Stimulated activated CD4-positive, alpha-beta T cell treated with anti-CD3 and anti-CD28 coated beads, Interleukin-4, amount 100 ng/mL, for 4 hours (primary cell): ENCODE measurements around the gene RASAL3.
"Not testable (repeated sequence)": the region's sequence is repeated elsewhere in the genome, so short reads cannot be mapped to it uniquely, and the experiment has no call there.

Experiments used
- DNase-seq, 2 experiments: peaks; one replicate each; pipeline ENCODE4 v3.0.0-alpha.2; 2020

RASAL3 gene

DNA sequence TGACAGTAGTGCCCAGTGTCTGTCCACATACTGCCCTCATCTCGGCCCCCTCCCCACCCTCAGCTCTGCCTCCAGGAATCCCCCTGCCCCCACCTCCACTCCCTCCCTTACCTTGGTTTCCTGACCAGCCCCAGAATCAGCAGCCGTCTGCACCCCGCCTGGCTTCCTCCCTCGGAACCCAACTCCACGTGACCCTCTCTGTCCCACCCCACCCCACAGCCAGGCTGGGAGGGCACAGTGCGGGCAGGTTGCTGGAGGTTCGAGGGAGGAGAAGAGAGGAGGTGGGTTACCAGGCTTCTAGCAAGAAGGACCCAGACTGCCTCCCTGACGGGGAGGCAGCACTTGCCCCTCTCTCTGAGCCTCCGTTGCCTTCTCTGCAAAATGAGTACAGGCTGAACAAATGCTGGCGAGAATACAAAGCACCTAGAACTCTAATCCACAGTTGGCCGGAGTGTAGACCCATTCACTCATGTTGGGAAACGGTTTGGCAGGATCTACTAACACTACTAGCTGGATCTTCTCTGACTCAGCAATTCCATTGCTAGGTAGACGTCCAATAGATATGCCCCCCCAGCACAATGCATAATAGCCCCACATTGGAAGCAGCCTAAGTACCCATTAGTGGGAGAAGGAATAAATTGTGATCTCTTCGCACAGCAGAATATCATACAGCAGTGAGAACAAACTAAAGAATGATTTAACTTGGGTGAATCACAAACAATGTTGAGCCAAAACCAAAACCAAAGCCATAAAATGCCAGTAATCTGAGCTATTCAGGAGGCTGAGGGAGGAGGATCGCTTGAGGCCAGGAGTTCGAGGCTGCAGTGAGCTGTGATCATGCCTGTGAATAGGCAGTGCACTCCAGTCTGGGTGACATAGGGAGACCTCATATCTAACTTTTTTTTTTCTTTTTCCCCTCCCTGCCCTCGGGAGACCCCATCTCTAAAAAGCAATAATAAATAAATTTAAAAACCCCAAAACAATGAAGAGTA, at the start of gene RASAL3:
RASAL3 (minus strand) TSS at position 151 of the 992 bp plus-strand sequence. CDS start 186 bp downstream, outside the sequence.
- DNase-seq: peak; percentile 58 to 64

DNA sequence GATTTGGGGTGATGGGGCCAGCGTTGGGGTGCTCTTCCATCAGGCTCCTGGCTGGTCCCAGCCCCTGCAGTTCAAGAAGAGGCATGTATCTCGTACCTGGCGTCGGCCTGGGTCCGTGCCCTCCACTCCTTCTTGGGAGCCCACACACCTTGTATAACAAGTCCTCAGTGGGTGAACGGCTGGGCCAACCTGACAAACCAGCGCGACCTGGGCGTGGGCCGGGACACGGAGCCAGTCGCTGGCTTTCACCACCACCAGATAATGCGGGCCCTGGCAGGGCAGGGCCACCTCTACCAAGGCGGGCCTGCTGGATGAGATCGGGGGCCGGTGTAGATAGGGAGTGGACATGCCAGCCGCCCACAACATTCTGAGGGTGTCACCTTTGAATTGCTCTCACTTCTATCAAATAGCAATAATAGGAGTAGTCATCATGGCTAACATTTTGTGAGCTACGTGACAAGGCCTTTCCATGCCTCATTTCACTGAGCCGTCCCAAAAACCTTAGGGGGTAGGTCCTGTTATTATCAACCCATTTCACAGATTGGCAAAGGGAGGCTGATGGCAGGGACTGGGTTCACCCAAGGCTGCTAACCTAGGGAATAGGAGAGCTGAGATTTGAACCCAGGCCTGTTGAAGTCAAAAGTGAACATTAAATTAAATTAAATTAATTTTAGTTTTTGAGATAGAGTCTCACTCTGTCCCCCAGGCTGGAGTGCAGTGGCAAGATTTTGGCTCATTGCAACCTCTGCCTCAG, 47.5 kb upstream of the RASAL3 start:
- no peak for DNase-seq

DNA sequence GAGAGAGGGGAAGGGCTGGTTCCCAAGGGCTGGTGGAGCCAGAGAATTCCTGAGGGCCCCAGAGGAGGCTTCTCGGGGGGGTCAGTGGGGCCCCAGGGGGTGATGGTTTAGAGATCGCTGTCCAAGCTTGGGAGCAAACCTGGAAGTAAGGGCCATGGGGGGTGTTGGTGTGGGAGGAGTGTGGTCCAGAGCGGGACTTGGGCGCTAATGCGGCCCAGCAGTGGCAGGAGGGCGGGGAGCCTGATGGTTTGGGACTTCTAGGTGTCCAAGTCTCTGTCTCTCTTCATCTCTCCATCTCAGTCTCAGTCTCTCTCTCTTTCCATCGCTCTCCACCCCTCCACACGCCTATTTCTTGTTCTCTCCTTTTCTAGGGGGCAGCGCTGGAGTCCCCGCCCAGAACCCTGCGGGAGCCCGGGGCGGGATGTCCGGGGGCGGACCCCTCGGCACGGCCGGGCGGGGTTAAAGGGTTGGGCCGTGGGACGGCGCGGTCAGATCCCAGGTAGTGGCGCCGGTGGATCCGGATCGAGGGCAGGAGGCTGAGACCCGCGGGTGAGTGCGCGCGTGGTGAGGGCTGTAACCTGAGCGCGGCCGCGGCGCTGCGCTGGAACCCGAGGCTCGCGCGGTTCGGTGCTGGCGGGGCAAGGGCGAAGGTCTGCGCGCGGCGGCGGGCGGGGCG, 43.8 kb upstream of the RASAL3 start, which contains the start of gene CYP4F22:
CYP4F22 (plus strand) TSS at position 491 of the 676 bp plus-strand sequence. CDS start 16,812 bp downstream, outside the sequence.
- DNase-seq: peak; percentile 1 to 18

DNA sequence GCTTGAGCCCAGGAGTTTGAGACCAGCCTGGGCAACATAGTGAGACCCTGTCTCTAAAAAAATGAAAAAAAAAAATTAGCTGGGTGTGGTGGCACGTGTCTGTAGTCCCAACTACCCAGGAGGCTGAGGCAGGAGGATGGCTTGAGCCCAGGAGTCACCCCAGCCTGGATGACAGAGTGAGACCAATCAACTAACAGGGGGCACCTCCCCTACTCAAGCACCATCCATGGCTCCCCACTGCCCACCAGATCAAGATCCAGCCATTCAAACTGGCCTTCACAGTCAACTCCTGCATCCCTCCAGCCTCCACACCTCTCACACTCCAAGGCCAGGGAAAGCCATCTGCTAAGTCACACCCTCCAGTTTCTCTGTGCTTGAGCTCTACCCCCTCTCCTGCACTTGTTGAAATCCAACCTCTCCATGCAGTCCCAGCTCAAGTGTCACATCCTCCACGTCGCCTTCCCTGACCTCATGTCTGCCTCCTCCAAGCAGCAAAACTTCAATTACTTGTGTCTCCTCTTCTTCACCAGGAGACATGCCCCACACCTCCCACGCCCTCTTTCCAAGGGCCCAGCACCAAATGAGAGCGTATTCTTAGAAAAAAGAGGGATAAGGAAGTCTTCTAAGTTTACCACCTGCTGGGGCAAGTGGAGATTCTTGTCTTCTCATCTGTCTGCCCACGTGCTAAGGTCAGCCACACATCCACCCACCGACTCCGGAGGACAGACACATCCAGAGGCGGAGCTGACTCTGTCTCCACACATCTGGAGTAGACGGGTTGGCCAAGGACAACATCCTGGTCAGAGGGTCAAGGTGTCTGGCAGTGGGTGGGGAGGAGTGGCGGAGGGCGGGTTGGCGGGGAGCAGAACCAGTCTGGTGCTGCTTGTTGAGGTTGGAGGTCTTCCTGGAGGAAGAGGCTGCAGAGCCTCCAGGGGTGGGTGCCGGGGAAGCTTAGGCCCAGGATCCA, 43.0 kb upstream of the RASAL3 start:
- no peak for DNase-seq

DNA sequence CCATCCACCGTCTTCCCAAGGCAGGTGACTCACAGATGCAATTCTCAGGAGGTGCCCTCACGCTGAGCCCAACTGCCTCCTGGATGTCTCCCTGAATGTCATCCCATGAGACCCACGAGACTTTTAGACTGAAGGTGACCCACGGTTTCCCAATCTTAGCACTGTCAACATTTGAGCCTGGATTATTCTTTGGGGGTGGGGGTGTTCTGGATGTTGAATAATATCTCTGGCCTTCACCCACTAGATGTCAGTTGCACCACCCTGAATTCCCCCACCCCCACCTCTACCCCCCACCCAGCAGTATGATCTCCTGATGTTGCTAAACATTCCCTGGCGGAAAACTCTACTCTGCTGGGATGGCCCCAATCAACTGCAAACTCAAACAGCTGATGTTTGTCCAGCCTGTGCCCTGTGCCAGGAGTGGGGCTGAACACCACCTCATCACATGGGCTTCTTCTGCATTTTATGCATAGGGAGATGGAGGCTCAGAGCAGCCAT, 41.8 kb upstream of the RASAL3 start:
- DNase-seq: no peak

DNA sequence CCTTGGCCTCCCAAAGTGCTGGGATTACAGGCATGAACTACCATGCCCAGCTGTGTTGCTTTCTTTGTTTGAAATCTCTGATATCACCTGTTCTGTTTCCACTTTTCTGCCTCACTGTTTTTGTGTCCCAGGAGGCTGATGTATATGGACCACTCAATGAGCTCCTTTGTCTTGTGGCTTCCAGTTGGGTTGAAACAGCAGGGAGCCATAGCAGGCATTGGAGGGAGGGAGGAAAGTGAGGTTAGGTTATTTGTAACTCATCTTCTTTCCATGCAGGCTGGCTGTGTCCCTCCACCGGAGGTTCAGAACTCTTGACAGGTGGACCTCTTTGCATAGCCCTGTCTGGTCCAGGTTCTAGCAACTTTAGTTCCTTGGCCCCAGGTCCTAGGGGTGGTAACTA, 37.9 kb upstream of the RASAL3 start:
- DNase-seq: no peak

DNA sequence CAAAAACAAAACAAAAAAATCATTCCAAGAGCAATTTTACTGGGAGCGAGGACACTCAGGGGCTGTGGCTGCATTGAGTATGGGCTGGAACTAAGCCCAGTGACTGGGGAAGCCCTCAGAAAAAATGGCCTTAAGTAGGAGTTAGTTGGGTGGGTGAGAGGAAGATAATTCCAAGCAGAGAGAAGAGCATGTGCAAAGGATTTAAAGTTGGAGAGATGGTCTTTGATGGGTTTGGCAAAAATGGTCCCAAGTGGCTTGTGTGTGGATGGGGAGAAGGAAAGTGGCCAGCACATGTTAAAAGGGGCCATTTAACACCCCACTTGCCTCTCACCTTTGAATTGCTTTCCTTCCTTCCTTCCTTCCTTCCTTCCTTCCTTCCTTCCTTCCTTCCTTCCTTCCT, 37.3 kb upstream of the RASAL3 start:
- DNase-seq: no peak

DNA sequence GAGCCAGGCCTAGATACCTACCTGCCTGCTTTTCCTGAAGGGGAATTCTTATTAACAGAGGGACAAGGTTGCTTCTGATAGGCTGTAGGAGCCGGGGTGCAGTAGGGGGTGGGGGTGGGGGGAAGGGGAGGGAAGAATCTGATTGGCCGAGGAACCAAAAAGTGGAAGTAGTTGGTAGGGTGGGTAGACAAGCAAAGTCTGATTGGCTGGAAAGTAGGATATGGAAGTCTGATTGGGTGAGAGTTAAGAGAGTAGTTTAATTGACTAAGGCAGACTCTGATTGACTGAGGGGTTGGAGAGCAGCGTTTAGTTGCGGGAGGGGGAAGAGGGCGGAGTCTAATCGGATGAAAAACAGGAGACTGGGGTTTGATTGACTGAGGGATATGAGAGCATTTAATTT, 34.6 kb upstream of the RASAL3 start:
- no peak for DNase-seq

DNA sequence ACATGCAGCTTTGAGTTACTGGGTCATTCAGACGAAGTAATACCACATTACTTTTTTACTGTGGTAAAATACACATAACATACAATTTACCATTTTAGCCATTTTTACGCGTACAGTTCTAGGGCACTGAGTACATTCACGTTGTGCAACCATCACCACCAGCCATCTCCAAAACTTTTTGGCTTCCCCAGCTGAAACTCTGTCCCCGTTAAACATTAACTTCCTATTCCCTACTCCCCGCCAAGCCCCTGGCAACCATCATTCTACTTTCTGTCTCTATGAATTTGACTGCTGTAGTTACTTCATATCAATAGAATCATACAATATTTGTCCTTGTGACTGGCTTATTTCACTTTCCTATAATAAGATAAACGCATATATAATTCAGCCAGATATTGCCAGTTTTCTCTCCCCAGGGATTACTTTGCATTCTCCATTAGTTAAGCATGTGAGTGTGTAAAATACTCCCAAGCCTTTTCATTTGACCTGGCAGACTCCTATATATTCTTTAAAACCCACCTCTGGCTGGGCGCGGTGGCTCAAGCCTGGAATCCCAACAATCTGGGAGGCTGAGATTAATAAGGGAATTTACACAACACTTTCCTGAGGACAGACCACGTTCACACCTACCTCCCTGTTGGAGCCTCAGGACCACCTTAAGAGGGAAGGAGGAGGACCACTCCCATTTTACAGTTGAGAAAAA, 34.0 kb upstream of the RASAL3 start:
- DNase-seq: no peak

DNA sequence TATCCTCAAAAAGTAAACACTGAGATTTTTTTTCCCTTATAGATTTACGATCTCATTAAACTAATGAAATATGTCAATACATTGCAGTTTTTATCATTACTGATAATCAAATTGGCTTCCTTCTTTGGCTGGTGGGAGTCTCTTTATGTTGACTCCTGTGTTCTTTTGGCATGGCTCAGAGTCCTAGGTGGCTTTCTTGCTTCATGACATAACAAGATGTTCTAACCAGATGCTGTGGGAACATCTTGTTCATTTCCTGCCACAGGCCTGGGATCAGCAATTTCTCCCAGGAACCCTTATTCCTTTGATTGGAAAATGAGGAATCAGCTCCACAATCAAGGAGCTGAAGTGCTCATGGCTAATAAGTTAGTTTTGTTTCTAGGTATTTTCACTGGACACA, 30.8 kb upstream of the RASAL3 start:
- no peak for DNase-seq

DNA sequence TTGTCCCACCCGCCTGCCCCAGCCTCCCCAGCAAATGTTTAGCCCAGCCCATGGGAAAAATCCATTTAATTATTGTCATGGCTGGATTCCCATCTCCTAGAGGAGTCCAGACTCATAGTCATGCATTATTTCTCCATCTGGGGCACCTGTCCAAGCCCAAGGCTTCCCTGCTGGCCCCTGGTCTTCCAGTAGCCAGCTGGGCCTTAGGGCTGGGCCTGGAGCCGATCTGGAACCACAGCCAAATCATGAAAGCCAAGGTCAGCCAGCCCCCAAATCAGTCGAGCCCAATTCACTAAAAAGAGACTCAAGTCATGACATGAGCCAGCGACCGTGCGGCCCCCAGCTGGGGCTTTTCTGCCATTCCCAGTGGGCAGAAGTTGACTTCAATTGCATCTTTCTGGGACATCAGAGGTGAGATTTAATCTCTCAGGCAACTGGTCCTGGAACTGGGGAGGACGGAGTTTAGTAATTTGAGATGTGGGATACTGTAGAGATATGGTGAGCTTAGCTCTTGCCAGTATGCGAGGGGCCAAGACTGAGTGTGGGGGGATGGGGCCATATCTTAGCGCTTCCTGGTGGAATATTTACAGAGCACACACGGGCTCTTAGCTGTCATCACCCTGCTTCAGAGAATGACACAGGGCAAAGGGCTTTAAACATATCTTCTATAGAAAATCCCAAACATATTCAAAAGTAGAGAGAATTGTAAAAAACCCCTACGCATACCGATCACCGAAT, 24.3 kb upstream of the RASAL3 start:
- DNase-seq: no peak

DNA sequence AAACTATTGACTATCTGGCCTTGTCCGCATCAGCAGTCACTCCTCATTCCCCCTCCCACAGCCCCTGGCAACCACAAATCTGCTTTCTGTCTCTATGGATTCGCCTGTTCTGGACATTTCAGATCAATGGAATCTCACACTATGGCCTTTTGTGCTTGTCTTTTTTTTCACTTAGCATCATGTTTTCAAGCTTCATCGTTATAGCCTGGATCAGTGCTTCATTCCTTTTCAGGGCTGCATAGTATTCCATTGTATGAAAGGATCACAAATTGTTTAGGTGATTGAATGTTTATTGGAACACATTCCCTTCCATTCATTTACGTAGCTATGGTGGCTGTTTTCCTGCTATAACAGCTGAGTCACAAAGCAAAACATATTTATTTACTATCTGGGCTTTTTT, 22.7 kb upstream of the RASAL3 start:
- no peak for DNase-seq

DNA sequence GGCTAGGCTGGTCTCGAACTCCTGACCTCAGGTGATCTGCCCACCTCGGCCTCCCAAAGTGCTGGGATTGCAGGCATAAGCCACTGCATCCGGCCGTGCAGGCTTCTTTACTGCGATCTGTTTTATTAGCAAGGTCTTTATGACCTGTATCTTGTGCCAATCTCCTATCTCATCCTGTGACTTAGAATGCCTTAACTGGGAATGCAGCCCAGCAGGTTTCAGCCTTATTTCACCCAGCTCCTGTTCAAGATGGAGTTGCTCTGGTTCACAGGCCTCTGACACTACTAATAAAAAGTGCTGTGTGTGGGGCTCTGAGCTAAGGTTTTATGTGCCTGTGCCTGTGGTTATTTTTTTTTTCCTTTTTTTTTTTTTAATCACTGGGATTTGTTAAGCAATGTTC, 21.4 kb upstream of the RASAL3 start:
- DNase-seq: not testable (repeated sequence)

DNA sequence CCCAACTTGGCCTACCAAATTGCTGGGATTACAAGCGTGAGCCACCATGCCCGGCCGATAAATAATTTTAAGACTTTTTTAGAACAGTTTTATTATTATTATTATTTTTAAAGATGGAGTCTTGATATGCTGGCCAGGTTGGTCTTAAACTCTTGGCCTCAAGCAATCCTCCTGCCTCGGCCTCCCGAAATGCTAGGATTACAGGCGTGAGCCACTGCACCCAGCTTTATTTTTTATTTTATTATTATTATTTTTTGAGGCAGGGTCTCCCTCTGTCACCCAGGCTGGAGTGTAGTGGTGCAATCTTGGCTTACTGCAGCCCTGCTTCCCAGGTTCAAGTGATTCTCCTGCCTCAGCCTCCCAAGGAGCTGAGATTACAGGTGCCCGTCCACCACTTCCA, 16.7 kb upstream of the RASAL3 start:
- DNase-seq: not testable (repeated sequence)

DNA sequence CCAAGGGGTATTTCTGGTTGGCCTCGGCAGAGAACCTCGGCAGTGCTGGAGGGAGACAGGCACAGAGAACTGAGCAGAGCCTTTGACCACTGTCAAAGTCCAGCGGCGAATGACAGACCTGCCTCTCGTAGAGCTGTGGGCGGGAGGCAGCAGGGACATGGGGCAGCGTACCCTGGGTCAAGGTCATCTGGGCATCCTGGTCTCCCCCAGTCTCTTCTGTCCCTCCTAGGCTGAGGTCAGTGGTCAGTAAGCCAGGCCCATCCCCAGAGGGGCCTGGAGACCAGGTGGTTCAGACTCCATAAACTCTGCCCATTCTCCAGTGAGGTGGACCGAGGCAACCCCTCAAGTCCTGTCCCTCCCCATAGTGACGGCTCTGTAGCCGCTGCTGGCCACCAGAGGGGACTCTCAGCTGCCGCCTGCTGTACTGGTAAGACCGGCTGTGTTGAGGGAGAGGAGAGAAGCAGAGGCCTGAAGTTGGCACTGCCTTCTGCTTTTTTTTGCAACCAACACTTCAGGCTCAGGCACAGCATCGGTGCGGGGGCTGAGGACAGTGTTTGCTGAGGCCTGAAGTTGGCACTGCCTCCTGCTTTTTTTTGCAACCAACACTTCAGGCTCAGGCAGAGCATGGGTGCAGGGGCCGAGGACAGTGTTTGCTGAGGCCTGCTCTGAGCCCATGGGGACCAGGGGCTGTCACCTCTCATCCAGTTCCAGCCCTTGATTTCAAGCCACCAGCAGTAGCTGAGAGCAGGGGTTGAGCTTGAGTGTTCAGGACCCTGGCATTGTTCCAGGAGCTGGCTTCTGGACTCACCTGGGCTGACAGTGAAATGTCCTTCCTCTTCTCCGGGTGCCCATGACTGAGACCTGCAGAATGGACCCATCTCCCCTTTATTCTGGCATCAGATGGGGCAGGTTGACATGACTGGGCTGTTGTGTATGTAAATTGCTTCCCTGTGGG, 15.3 kb upstream of the RASAL3 start, which contains the start of gene PGLYRP2:
PGLYRP2 (minus strand) TSS at position 111 of the 955 bp plus-strand sequence. CDS start 130 bp downstream, outside the sequence.
- DNase-seq: no peak

DNA sequence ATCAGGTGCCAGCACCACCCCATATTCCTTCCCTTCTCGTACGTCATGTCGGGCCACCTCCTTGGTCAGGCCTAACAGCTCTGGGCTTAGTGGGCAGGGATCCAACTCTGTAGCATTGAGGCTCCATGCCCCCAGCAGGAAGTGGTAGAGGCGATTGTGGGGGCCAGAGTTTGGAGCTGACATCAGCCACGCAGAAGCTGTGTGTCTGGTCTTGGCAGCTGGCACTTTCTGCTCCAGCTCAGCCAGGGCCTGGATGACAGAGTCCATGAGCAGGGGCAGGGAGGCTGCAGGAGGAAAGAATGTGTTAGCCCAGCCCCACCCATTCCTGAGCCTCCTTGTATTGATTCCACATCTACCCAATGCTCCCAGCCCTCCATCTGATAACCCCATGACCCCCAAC, 12.0 kb upstream of the RASAL3 start:
- DNase-seq: no peak

DNA sequence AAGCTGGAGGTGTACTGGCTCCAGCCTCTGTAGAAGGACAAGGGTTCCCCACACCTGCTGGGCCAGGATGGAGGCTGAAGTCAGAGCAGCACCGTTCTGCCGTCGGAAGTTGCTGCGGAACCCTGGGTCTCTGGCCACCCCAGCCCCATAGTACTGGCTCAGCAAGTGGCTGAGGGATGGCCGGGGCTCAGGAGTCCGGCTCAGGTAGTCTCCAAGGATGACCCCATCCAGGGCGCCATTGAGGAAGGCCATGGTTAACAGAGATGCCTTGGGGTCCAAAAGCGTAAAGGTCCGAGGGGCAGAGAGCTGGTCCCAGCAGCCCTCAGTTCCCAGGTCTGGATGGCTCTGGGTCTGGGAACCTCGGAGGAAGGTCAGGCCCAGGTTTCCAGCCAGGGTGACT, 11.3 kb upstream of the RASAL3 start:
- no peak for DNase-seq

DNA sequence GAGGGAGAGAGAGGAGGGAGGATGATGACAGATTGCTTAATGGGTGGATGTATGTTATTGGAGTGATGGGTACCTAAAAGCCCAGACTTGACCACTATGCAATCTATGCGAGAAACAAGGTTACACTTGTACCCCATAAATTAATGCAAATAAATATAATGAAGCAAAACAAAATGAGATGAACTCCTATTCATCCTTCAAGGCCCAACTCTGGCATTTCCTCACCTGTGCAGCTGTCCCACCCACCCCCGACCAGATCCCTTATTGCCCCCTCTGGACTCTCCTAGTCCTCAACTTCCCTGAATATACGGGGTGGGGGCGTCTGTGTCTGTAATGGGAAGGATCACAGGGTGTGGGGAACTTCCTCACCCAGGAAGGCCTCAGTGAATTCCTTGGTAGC, 10.8 kb upstream of the RASAL3 start:
- DNase-seq: no peak

DNA sequence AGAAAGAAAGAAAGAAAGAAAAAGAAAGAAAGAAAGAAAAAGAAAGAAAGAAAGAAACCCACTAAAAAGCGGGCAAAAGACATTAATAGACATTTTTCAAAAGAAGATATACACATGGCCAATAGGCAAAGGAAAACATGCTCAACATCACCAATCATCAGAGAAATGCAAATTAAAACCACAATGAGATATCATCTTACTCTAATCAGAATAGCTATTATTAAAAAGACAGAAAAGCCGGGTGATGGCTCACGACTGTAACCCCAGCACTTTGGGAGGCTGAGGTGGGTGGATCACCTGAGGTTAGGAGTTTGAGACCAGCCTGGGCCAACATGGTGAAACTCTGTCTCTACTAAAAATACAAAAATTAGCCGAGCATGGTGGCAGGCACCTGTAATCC, 9.5 kb upstream of the RASAL3 start:
- not testable (repeated sequence) for DNase-seq
